Parathyroid adenoma (tissue), 2 donors: ENCODE data around the gene USP36.

Experiments used
- H2AFZ ChIP-seq: fragments of 300-600 bp; sonication (generic); one replicate; pipeline ENCODE4 v1.7.0; 2017; ENCODE audit warnings: antibody characterized with exemption, mild to moderate bottlenecking
- H3K27ac ChIP-seq: fragments of 300-600 bp; sonication (generic); one replicate; pipeline ENCODE4 v1.7.0; 2017
- H3K27me3 ChIP-seq: fragments of 300-600 bp; sonication (generic); one replicate; pipeline ENCODE4 v1.7.0; 2017; ENCODE audit warnings: low read length; ENCODE audit not compliant: control insufficient read depth, insufficient read depth
- H3K36me3 ChIP-seq: fragments of 300-600 bp; sonication (generic); one replicate; pipeline ENCODE4 v1.7.0; 2017; ENCODE audit warnings: low read length; ENCODE audit not compliant: control insufficient read depth, insufficient read depth
- H3K4me1 ChIP-seq: fragments of 300-600 bp; sonication (generic); one replicate; pipeline ENCODE4 v1.7.0; 2017; ENCODE audit warnings: control low read depth
- H3K4me2 ChIP-seq: fragments of 300-600 bp; sonication (generic); one replicate; pipeline ENCODE4 v1.7.0; 2017; ENCODE audit warnings: low read length
- H3K4me3 ChIP-seq: fragments of 300-600 bp; sonication (generic); one replicate; pipeline ENCODE4 v1.7.0; 2017; ENCODE audit warnings: low read depth, low read length
- H3K79me2 ChIP-seq: fragments of 300-600 bp; sonication (generic); one replicate; pipeline ENCODE4 v1.7.0; 2017; ENCODE audit warnings: control low read depth
- H3K9ac ChIP-seq: fragments of 300-600 bp; sonication (generic); one replicate; pipeline ENCODE4 v1.7.0; 2017; ENCODE audit warnings: mild to moderate bottlenecking
- H3K9me3 ChIP-seq: fragments of 300-600 bp; sonication (generic); one replicate; pipeline ENCODE4 v1.7.0; 2017; ENCODE audit warnings: low read length; ENCODE audit not compliant: control insufficient read depth
- CTCF ChIP-seq: fragments of 300-600 bp; sonication (generic); IDR thresholded peaks from one replicate; pipeline ENCODE4 v1.7.0; 2017; ENCODE audit warnings: antibody characterized with exemption, mild to moderate bottlenecking
- donor health status: primary hyperparathyroidism.

Gene USP36

GRCh38 chr17:78793968-78794367, 46.6 kb downstream of the USP36 start:
- Histone ChIP-seq H3K27ac (no peak overlapping the region), H3K9me3 (no peaks in the 10 kb centered on the region), H3K36me3 (no peaks in the 10 kb centered on the region), H3K27me3 (no peaks in the 10 kb centered on the region), H2AFZ (no peak overlapping the region), H3K4me1 (no peaks in the 10 kb centered on the region), H3K4me3 (no peak overlapping the region), H3K9ac (no peak overlapping the region), H3K79me2 (no peaks in the 10 kb centered on the region), H3K4me2 (no peak overlapping the region)
- TF ChIP-seq CTCF: no peak

- Histone ChIP-seq H3K36me3 (no peaks in the 10 kb centered on the region), H3K4me2 (no peak overlapping the region), H3K27ac (no peak overlapping the region), H3K9ac (no peak overlapping the region), H3K4me3 (no peak overlapping the region), H3K27me3 (no peaks in the 10 kb centered on the region), H3K4me1 (no peaks in the 10 kb centered on the region), H3K79me2 (no peaks in the 10 kb centered on the region), H2AFZ (no peak overlapping the region), H3K9me3 (no peaks in the 10 kb centered on the region)
- no peak for TF ChIP-seq CTCF
Measured at GRCh38 chr17:78793415-78793814, 47.2 kb downstream of the USP36 start.

GRCh38 chr17:78791840-78792709, 48.5 kb downstream of the USP36 start:
- Histone ChIP-seq H3K4me1 (no peaks in the 10 kb centered on the region), H3K27me3 (no peaks in the 10 kb centered on the region), H3K4me3 (no peak overlapping the region), H3K79me2 (no peaks in the 10 kb centered on the region), H3K27ac (no peak overlapping the region), H3K9me3 (no peaks in the 10 kb centered on the region), H3K4me2 (no peak overlapping the region), H2AFZ (no peak overlapping the region), H3K9ac (no peak overlapping the region), H3K36me3 (no peaks in the 10 kb centered on the region)
- TF ChIP-seq CTCF: no peak

GRCh38 chr17:78790552-78790951, 50.1 kb downstream of the USP36 start:
- Histone ChIP-seq H2AFZ (no peak overlapping the region), H3K27me3 (no peaks in the 10 kb centered on the region), H3K4me1 (no peaks in the 10 kb centered on the region), H3K9me3 (no peaks in the 10 kb centered on the region), H3K79me2 (no peaks in the 10 kb centered on the region), H3K4me3 (no peak overlapping the region), H3K36me3 (no peaks in the 10 kb centered on the region), H3K27ac (no peak overlapping the region), H3K9ac (no peak overlapping the region), H3K4me2 (no peak overlapping the region)
- no peak for TF ChIP-seq CTCF
